ENCODE measurements around the gene RPL35A. TPM values are rescaled to one million over a fixed set of nuclear protein-coding genes. Genes with fewer than 3 reads are reported as not detected.

RPL35A gene
- total RNA-seq, 1 experiment from 2014 or later = 1,563 TPM

DNA sequence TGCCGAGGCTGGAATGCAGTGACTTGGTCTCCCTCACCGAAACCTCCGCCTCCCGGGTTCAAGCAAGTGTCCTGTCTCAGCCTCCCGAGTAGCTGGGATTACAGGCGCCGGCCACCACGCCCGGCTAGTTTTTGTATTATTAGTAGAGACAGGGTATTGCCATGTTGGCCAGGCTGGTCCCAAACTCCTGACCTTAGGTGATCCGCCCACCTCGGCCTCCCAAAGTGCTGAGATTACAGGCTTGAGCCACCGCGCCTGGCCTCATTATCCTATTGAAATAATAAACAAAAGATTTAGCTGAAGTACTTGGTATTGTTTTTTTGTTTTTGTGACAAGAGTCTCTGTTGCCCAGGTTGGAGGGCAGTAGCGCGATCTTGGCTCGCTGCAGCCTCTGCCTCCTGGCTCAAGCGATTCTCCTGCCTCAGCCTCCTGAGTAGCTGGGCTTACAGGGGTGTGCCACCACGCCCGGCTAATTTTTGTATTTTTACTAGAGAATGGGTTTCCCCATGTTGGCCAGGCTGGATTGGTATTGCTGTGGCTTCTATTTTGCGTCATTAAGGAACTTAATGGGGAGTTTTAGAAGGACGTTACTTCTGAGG lies 1.5 kb downstream of the RPL35A start:
- Histone ChIP-seq H3K23me2 (ENCODE audit: insufficient read length, low read depth, low read length, poor library complexity, severe bottlenecking) (peaks cover 10% of the 10 kb centered on the region), H3K4ac (ENCODE audit: low read depth, low read length) (no peak overlapping the region), H2BK5ac (ENCODE audit: insufficient read length, low read length) (no peak overlapping the region), H2BK20ac (ENCODE audit: low read depth, low read length, poor library complexity, severe bottlenecking) (no peak overlapping the region), H2AK5ac (ENCODE audit: insufficient read length, low read length) (no peak overlapping the region), H4K5ac (ENCODE audit: insufficient read length, low read depth, low read length) (no peak overlapping the region), H2AFZ (ENCODE audit: low read length) (no peak overlapping the region), H2BK15ac (ENCODE audit: low read depth, low read length) (no peak overlapping the region), H3K23ac (ENCODE audit: insufficient read length, low read depth, low read length) (no peak overlapping the region), H3K79me1 (ENCODE audit: insufficient read depth, low read depth, low read length, poor library complexity, severe bottlenecking) (peaks cover 7% of the 10 kb centered on the region), H2BK12ac (ENCODE audit: insufficient read length, low read depth, low read length) (no peak overlapping the region), H3K27ac (ENCODE audit: insufficient read length, low read depth, low read length) (no peak overlapping the region), H3T11ph (ENCODE audit: low read length) (no peak overlapping the region), H4K20me1 (ENCODE audit: control insufficient read depth, insufficient read depth, insufficient read length) (no peaks in the 10 kb centered on the region), H3K4me2 (ENCODE audit: insufficient read depth, insufficient read length, low read length) (peak overlapping the region; percentile 64), H3K14ac (ENCODE audit: insufficient read depth, low read length) (no peak overlapping the region), H4K8ac (replicated peaks; ENCODE audit: insufficient read length, low read depth, low read length) (no peak overlapping the region), H2BK120ac (ENCODE audit: low read depth, low read length, poor library complexity, severe bottlenecking) (no peak overlapping the region), H3K18ac (ENCODE audit: insufficient read length, low read depth, low read length) (no peak overlapping the region), H3K56ac (ENCODE audit: insufficient read length, low read depth, low read length) (no peak overlapping the region), H4K91ac (ENCODE audit: insufficient read length, low read depth, low read length) (no peak overlapping the region), H3K79me2 (ENCODE audit: insufficient read depth, low read length) (peaks cover 11% of the 10 kb centered on the region; the same call in 1 of the 2 replicates), H3K4me1 (ENCODE audit: insufficient read depth, low read length) (no peaks in the 10 kb centered on the region), H3K9me3 (ENCODE audit: control insufficient read depth, low read depth, low read length) (no peaks in the 10 kb centered on the region), H3K9ac (ENCODE audit: extremely low read depth, insufficient read length, low read length) (peak overlapping the region; percentile 100), H3K27me3 (ENCODE audit: insufficient read depth, low read length) (no peaks in the 10 kb centered on the region)
- Mint-ChIP-seq H3K27ac (peak overlapping the region; percentile 100; a peak in 5 of 7 replicates), H3K4me3 (peak overlapping the region; percentile 98 to 99), H3K27me3 (ENCODE audit: low read depth) (no peaks in the 10 kb centered on the region; the same call in 1 of the 2 replicates), H3K36me3 (ENCODE audit: insufficient read depth in 1 of 3, low read depth in 3 of 3) (peaks cover 46 to 64% (median 56%) of the 10 kb centered on the region in 3 experiments), H3K4me1 (peaks cover 27 to 42% of the 10 kb centered on the region in 2 experiments), H3K9me3 (peaks cover 0 to 2% of the 10 kb centered on the region in 2 experiments; a peak in 1 of 5 replicates)
- no peak for DNase-seq
- no CpG with 5 or more reads among the region's 21 CpGs for WGBS (ENCODE audit: extremely low coverage, insufficient read length, low lambda C conversion rate)
- TF ChIP-seq, protein P1, sequence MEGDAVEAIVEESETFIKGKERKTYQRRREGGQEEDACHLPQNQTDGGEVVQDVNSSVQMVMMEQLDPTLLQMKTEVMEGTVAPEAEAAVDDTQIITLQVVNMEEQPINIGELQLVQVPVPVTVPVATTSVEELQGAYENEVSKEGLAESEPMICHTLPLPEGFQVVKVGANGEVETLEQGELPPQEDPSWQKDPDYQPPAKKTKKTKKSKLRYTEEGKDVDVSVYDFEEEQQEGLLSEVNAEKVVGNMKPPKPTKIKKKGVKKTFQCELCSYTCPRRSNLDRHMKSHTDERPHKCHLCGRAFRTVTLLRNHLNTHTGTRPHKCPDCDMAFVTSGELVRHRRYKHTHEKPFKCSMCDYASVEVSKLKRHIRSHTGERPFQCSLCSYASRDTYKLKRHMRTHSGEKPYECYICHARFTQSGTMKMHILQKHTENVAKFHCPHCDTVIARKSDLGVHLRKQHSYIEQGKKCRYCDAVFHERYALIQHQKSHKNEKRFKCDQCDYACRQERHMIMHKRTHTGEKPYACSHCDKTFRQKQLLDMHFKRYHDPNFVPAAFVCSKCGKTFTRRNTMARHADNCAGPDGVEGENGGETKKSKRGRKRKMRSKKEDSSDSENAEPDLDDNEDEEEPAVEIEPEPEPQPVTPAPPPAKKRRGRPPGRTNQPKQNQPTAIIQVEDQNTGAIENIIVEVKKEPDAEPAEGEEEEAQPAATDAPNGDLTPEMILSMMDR (conservative IDR thresholded peaks at IDR 0.05) = no peak
